HEK293 (cell line): ENCODE results near the gene BBOF1.

ENCODE experiments used
- ZBTB8A ChIP-seq: fragments of 450-650 bp; formaldehyde crosslinking; IDR thresholded peaks from 2 replicates; pipeline ENCODE4 v1.5.1; 2016; ENCODE audit warnings: missing biosample characterization, missing genetic modification characterization
- ZNF140 ChIP-seq: fragments of 450-650 bp; formaldehyde crosslinking; IDR thresholded peaks from 2 replicates; pipeline ENCODE4 v1.5.1; 2016; ENCODE audit warnings: missing biosample characterization, missing genetic modification characterization
- ZNF354C ChIP-seq: fragments of 450-650 bp; formaldehyde crosslinking; IDR thresholded peaks from 2 replicates; pipeline ENCODE4 v1.5.1; 2016; ENCODE audit warnings: missing biosample characterization, missing genetic modification characterization, low read depth, borderline replicate concordance
- ZNF394 ChIP-seq: fragments of 450-650 bp; formaldehyde crosslinking; IDR thresholded peaks from 2 replicates; pipeline ENCODE4 v1.5.1; 2016; ENCODE audit warnings: missing biosample characterization, missing genetic modification characterization, mild to moderate bottlenecking, moderate library complexity, borderline replicate concordance
- ZNF404 ChIP-seq: fragments of 450-650 bp; formaldehyde crosslinking; IDR thresholded peaks from 2 replicates; pipeline ENCODE4 v1.5.1; 2017; ENCODE audit warnings: missing biosample characterization, missing genetic modification characterization
- ZNF426 ChIP-seq: fragments of 450-650 bp; formaldehyde crosslinking; IDR thresholded peaks from 2 replicates; pipeline ENCODE4 v1.5.1; 2017; ENCODE audit warnings: missing biosample characterization, missing genetic modification characterization, mild to moderate bottlenecking, inconsistent platforms, moderate library complexity
- ZNF629 ChIP-seq: fragments of 450-650 bp; formaldehyde crosslinking; IDR thresholded peaks from 2 replicates; pipeline ENCODE4 v1.5.1; 2017; ENCODE audit warnings: missing biosample characterization, missing genetic modification characterization
- TF ChIP-seq, protein P1 (sequence below): fragments of 450-650 bp; formaldehyde crosslinking; IDR thresholded peaks from 2 replicates; pipeline ENCODE4 v1.5.1; 2016; ENCODE audit warnings: missing biosample characterization, missing genetic modification characterization

The BBOF1 gene

DNA sequence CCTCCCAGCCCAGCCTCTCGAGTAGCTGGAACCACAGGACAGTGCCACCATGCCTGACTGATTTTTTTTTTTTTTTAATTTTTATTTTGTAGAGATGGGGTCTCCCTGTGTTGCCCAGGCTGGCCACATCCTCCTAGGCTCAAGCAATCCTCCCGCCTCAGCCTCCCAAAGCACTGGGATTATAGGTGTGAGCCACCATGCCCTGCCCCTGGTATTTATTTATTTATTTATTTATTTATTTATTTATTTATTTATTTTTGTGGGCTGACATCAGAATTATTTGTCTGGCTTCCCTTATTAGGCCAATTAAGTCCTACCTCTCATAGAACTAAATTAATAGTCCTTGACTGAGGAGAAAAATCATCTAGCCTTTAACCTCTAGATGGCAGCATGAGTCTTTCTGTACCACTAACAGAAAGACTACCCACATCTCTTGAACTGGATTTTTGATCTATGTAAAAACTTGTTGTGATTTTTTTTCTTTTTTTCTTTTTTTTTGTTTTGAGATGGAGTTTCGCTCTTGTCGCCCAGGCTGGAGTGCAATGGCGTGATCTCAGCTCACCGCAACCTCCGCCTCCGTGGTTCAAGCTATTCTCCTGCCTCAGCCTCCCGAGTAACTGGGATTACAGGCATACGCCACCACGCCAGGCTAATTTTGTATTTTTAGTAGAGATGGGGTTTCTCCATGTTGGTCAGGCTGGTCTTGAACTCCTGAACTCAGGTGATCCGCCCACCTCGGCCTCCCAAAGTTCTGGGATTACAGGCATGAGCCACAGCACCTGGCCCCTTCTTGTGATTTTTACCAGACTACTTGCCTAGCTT, 92.5 kb downstream of the BBOF1 start (continued):
- TF ChIP-seq ZNF394 (tag by site-specific recombination), result peak; percentile 86
- TF ChIP-seq ZNF354C (tag by site-specific recombination), result 0 out of 2 replicates have a peak, but pooled peaks have one; percentile 48
- 0 out of 2 replicates have a peak, but pooled peaks have one; percentile 28 for TF ChIP-seq ZNF629
- TF ChIP-seq ZNF426 (tag by site-specific recombination), result peak; percentile 72
- peak; percentile 69; the same call in 1 of the 2 replicates for TF ChIP-seq ZNF140 (tag by site-specific recombination)
- TF ChIP-seq, protein P1, sequence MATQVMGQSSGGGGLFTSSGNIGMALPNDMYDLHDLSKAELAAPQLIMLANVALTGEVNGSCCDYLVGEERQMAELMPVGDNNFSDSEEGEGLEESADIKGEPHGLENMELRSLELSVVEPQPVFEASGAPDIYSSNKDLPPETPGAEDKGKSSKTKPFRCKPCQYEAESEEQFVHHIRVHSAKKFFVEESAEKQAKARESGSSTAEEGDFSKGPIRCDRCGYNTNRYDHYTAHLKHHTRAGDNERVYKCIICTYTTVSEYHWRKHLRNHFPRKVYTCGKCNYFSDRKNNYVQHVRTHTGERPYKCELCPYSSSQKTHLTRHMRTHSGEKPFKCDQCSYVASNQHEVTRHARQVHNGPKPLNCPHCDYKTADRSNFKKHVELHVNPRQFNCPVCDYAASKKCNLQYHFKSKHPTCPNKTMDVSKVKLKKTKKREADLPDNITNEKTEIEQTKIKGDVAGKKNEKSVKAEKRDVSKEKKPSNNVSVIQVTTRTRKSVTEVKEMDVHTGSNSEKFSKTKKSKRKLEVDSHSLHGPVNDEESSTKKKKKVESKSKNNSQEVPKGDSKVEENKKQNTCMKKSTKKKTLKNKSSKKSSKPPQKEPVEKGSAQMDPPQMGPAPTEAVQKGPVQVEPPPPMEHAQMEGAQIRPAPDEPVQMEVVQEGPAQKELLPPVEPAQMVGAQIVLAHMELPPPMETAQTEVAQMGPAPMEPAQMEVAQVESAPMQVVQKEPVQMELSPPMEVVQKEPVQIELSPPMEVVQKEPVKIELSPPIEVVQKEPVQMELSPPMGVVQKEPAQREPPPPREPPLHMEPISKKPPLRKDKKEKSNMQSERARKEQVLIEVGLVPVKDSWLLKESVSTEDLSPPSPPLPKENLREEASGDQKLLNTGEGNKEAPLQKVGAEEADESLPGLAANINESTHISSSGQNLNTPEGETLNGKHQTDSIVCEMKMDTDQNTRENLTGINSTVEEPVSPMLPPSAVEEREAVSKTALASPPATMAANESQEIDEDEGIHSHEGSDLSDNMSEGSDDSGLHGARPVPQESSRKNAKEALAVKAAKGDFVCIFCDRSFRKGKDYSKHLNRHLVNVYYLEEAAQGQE, result 0 out of 2 replicates have a peak, but pooled peaks have one; percentile 47
- 0 out of 2 replicates have a peak, but pooled peaks have one; percentile 62 for TF ChIP-seq ZNF404
- TF ChIP-seq ZBTB8A (tag by site-specific recombination), result peak; percentile 62
